Ovary (tissue), 3 donors: ENCODE results near the gene HERC6.

Experiments used
- CTCF ChIP-seq, 3 donors: fragments of 450-650 bp in 2 of 3; fragments of 200-600 bp in 1 of 3; IDR thresholded peaks; one replicate each; pipeline versions ENCODE4 v1.5.1 to v1.8.0; 2016 to 2022; ENCODE audit warnings: antibody characterized with exemption in 3 of 3, mild to moderate bottlenecking in 1 of 3
- POLR2A ChIP-seq: fragments of 450-650 bp; IDR thresholded peaks from one replicate; pipeline ENCODE4 v1.6.1; 2017; ENCODE audit warnings: antibody characterized with exemption, mild to moderate bottlenecking, moderate library complexity
- donor health status: DM: no; HTN: no; CAD: no.

GRCh38 chr4:88398381-88398780 lies 19.7 kb downstream of the HERC6 start:
- TF ChIP-seq POLR2A, result no peak
- no peak for TF ChIP-seq CTCF (IDR thresholded peaks at IDR 0.05)
